ENCODE results near the gene ARPC5L.

DNA sequence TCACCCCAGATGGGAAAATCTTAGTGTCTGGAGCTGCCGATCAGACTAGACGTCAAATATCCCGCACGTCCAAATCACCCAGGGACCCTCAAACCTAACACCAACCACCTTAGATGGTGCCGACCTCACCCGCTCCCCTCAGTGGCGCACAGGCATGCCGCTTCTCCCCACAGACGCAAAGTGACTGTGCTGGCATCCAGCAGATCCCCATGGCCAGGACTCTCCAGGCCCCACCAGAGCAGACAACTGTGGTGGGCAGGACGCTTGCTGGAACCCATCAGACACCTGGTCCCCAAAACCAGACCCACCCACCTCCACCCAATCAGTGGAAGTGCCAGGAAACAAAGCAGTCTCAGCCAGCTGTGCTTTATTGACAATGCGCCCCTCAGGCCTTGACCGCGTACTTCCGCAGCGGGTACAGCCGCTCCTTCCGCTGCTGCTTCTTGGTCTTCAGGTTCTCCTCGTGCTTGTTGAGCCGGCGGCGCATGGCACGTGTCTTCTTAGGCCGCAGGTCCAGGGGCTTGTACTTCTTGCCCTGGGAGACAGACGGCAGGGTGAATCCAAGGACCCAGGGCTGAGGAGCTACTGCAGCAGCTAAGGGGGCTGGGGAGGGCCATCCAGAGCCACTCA lies 4.3 kb upstream of the ARPC5L start:
- TF ChIP-seq, protein P1, sequence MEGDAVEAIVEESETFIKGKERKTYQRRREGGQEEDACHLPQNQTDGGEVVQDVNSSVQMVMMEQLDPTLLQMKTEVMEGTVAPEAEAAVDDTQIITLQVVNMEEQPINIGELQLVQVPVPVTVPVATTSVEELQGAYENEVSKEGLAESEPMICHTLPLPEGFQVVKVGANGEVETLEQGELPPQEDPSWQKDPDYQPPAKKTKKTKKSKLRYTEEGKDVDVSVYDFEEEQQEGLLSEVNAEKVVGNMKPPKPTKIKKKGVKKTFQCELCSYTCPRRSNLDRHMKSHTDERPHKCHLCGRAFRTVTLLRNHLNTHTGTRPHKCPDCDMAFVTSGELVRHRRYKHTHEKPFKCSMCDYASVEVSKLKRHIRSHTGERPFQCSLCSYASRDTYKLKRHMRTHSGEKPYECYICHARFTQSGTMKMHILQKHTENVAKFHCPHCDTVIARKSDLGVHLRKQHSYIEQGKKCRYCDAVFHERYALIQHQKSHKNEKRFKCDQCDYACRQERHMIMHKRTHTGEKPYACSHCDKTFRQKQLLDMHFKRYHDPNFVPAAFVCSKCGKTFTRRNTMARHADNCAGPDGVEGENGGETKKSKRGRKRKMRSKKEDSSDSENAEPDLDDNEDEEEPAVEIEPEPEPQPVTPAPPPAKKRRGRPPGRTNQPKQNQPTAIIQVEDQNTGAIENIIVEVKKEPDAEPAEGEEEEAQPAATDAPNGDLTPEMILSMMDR (IDR thresholded peaks at IDR 0.05) = no peak
- TF ChIP-seq POLR2A (IDR thresholded peaks at IDR 0.05) = no peak

Data from right lobe of liver (tissue), 4 donors.